Midbrain (tissue), 1 donor: ENCODE measurements around the gene PMIS2.

Source experiments
- DNase-seq: peaks from one replicate; lab custom pipeline; 2025; lab: John Stamatoyannopoulos, UW

Gene PMIS2

DNA sequence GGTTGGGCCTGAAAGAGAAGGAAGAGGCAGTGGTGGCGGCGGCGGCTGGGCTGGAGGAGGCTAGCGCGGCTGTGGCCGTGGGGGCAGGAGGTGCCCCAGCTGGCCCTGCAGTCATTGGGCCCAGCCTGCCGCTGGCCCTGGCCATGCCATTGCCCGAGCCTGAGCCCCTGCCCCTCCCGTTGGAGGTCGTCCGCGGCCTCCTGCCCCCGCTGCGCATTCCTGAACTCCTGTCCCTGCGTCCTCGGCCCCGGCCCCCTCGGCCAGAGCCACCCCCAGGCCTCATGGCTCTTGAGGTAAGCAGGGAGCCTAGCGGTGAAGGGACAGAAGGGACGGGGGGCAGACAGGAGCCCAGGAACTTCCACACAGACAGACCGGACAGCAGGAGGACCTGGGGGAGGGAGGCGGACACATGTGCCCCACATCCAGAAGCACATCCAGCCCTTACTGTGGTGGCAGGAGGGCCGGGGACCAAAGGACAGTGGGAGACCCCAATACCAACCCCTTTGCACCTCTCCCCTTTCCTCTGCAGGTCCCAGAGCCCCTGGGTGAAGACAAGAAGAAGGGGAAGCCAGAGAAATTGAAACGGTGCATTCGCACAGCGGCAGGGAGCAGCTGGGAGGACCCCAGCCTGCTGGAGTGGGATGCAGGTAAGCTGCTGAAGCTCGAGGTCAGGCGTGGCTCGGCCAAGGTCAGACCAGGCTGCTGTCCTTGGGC is 47.9 kb downstream of the PMIS2 start:
- no peak for DNase-seq

DNA sequence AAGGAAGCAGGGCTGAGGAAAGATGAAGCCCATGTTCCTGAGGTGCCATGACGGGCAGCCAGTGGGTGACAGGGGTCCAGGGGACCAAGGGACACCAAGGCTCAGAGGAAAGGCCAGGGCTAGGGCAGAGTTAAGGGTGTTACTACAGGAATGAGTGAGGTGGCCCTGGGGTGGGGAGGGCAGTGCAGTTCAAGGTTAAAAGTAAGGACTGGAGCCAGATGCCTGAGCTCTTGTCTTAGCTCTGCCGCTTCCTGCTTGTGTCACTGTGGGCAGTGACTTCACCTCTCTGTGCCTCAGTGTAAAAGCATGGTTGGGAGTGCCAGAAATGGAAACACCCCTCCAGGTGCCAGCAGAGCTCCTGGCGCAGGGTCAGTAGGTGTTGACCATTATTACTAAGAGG is 50.7 kb downstream of the PMIS2 start:
- no peak for DNase-seq
